T-helper 17 cell (primary cell): ENCODE data around the gene RHBDF1. TPM values are rescaled to one million over a fixed set of nuclear protein-coding genes. Genes with fewer than 3 reads are reported as not detected.
"Not testable (repeated sequence)": the region's sequence is repeated elsewhere in the genome, so short reads cannot be mapped to it uniquely, and the experiment has no call there.

Source experiments
- ATAC-seq: fragments of 150-1000 bp; cut with Tn5 transposase; 2 replicates; pipeline ENCODE4 v1.10.0; 2021; ENCODE audit warnings: mild to moderate bottlenecking, moderate library complexity
- DNase-seq, 3 donors: peaks; one replicate each; pipeline versions ENCODE4 v3.0.0 to v3.0.0-alpha.2; 2020 to 2021
- H3K9me3 ChIP-seq: one replicate; pipeline ENCODE4 v1.7.0; 2013; ENCODE audit warnings: low read length, mild to moderate bottlenecking; ENCODE audit not compliant: control insufficient read depth, poor library complexity, severe bottlenecking
- H3K27ac Mint-ChIP-seq: one replicate; pipeline ENCODE4 v1.8.0; 2022; ENCODE audit warnings: mild to moderate bottlenecking, moderate library complexity, mixed read lengths
- H3K27me3 Mint-ChIP-seq: one replicate; pipeline ENCODE4 v1.8.0; 2022; ENCODE audit warnings: mixed read lengths
- H3K36me3 Mint-ChIP-seq: one replicate; pipeline ENCODE4 v1.8.0; 2022; ENCODE audit warnings: low read depth, mixed read lengths
- H3K4me1 Mint-ChIP-seq: one replicate; pipeline ENCODE4 v1.8.0; 2022; ENCODE audit warnings: mild to moderate bottlenecking, mixed read lengths
- H3K4me3 Mint-ChIP-seq: one replicate; pipeline ENCODE4 v1.8.0; 2022; ENCODE audit warnings: mild to moderate bottlenecking, moderate library complexity, mixed read lengths
- total RNA-seq, 4 donors: library from RNA in 2 of 4; stranded (reverse) in 2 of 4; gene quantifications; one replicate each; pipeline ENCODE4 v1.2.3 and lab custom pipeline; 2022 to 2026

The RHBDF1 gene
- total RNA-seq, 2 donors from 2014 or later = 0.75 TPM; not detected in 1

DNA sequence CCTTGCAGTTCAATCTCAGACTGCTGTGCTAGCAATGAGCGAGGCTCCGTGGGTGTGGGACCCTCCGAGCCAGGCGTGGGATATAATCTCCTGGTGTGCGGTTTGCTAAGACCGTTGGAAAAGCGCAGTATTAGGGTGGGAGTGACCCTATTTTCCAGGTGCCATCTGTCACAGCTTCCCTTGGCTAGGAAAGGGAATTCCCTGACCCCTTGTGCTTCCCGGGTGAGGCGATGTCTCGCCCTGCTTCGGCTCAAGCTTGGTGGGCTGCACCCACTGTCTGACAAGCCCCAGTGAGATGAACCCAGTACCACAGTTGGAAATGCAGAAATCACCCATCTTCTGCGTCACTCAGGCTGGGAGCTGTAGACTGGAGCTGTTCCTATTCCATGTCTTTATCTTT is 51.5 kb downstream of the RHBDF1 start:
- DNase-seq, H3K27me3 Mint-ChIP-seq, ATAC-seq, H3K4me3 Mint-ChIP-seq, H3K4me1 Mint-ChIP-seq, H3K27ac Mint-ChIP-seq, H3K9me3 ChIP-seq, H3K36me3 Mint-ChIP-seq: not testable (repeated sequence)

DNA sequence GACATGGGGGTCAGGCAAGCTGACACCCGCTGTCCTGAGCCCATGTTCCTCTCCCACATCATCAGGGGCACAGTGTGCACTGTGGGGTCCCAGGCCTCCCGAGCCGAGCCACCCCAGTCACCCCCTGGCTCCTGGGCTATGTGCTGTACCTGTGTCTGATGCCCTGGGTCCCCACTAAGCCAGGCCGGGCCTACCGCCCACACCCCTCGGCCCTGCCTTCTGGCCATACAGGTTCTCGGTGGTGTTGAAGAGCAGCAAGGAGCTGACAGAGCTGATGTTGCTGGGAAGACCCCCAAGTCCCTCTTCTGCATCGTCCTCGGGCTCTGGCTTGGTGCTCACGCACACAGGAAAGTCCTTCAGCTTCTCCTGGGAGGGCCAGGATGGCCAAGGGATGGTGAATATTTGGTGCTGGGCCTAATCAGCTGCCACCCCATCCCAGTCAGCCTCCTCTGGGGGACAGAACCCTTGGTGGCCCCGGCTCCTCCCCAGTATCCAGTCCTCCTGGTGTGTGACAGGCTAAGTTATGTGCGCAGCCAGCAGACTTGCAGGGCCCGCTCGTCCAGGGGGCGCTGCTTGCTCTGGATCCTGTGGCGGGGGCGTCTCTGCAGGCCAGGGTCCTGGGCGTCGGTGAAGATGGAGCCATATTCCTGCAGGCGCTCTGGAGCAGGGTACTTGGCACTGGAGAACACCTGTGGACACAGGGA is 55.2 kb downstream of the RHBDF1 start:
- H3K4me3 Mint-ChIP-seq, ATAC-seq, H3K27me3 Mint-ChIP-seq, H3K36me3 Mint-ChIP-seq, H3K27ac Mint-ChIP-seq, H3K4me1 Mint-ChIP-seq, DNase-seq, H3K9me3 ChIP-seq: not testable (repeated sequence)

DNA sequence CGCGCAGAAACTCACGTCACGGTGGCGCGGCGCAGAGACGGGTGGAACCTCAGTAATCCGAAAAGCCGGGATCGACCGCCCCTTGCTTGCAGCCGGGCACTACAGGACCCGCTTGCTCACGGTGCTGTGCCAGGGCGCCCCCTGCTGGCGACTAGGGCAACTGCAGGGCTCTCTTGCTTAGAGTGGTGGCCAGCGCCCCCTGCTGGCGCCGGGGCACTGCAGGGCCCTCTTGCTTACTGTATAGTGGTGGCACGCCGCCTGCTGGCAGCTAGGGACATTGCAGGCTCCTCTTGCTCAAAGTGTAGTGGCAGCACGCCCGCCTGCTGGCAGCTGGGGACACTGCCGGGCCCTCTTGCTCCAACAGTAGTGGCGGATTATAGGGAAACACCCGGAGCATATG is 61.7 kb downstream of the RHBDF1 start:
- ATAC-seq = peak; percentile 66
- not testable (repeated sequence) for H3K27ac Mint-ChIP-seq, H3K27me3 Mint-ChIP-seq, H3K36me3 Mint-ChIP-seq, H3K9me3 ChIP-seq, H3K4me1 Mint-ChIP-seq
- DNase-seq = peak; percentile 67 to 82 (median 78)
- peak overlapping the region; percentile 57 for H3K4me3 Mint-ChIP-seq

DNA sequence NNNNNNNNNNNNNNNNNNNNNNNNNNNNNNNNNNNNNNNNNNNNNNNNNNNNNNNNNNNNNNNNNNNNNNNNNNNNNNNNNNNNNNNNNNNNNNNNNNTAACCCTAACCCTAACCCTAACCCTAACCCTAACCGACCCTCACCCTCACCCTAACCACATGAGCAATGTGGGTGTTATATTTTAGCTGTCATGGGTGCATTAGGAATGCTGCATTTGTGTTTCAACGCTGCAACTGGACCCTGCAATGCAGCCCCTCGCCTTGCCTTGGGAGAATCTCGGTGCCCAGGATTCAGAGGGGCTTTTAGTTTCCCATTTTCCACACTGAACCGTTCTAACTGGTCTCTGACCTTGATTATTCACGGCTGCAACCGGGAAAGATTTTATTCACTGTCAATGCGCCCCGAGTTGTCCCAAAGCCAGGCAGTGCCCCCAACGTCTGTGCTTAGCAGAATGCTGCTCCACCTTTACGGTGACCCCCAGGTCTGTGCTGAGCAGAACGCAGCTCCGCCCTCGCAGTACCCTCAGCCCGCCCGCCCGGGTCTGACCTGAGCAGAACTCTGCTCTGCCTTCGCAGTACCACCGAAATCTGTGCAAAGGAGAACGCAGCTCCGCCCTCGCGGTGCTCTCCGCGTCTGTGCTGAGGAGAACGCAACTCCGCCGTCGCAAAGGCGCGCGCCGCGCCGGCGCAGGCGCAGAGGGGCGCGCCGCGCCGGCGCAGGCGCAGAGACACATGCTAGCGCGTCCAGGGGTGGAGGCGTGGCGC is 62.3 kb downstream of the RHBDF1 start:
- Mint-ChIP-seq H3K4me1 (peaks cover 2% of the 10 kb centered on the region), H3K4me3 (peak overlapping the region; percentile 52), H3K27ac (no peak overlapping the region), H3K36me3 (no peaks in the 10 kb centered on the region), H3K27me3 (no peaks in the 10 kb centered on the region)
- DNase-seq = peak in 1 of 3 donors; percentile 22
- ATAC-seq = peak; percentile 94
- no peaks in the 10 kb centered on the region for H3K9me3 ChIP-seq

Other genes with a start within 250 kb of the RHBDF1 start
- gene POLR3K, start 19.0 kb downstream of the RHBDF1 start, total RNA-seq = 10 to 100 TPM in 1 of 2 donors, 1 to 10 TPM in 1; 6.3 to 10.6 TPM
- 1 to 10 TPM; 6.5 to 7.3 TPM for gene SNRNP25, start 18.8 kb downstream of the RHBDF1 start, total RNA-seq
- 10 to 100 TPM; 24.3 to 27.4 TPM for gene MPG, start 5.6 kb upstream of the RHBDF1 start, total RNA-seq
- 10 to 100 TPM; 24.3 to 32.2 TPM for gene NPRL3, start 66.0 kb upstream of the RHBDF1 start, total RNA-seq
- not detected for gene HBZ, start 80.0 kb upstream of the RHBDF1 start, total RNA-seq
- gene HBM, start 93.3 kb upstream of the RHBDF1 start, total RNA-seq = not detected
- not detected for gene HBA2, start 100.2 kb upstream of the RHBDF1 start, total RNA-seq
- gene HBA1, start 104.0 kb upstream of the RHBDF1 start, total RNA-seq = 1 to 10 TPM in 1 of 2 donors, under 1 TPM in 1; 0.65 to 6.5 TPM
- not detected for gene HBQ1, start 107.8 kb upstream of the RHBDF1 start, total RNA-seq
- gene LUC7L, start 156.8 kb upstream of the RHBDF1 start, total RNA-seq = 100 to 1,000 TPM; 137 to 142 TPM
- gene FAM234A, start 162.2 kb upstream of the RHBDF1 start, total RNA-seq = 10 to 100 TPM; 20.8 to 21.2 TPM
- gene RGS11, start 203.3 kb upstream of the RHBDF1 start, total RNA-seq = not detected
- gene ARHGDIG, start 208.0 kb upstream of the RHBDF1 start, total RNA-seq = not detected
- gene PDIA2, start 210.5 kb upstream of the RHBDF1 start, total RNA-seq = under 1 TPM in 1 of 2 donors, not detected in 1; 0.99 TPM